GM19043 (cell line): Measurements from ENCODE around the gene FAM117A.
A peak's percentile ranks its signal among the peaks of the same experiment; 100 is the strongest.

ENCODE experiments used
- ATAC-seq: cut with Tn5 transposase; IDR thresholded peaks from one replicate; pipeline ENCODE4 v1.9.1; 2021; ENCODE audit warnings: low read depth; ENCODE audit not compliant: unreplicated experiment

Gene FAM117A, protein sequence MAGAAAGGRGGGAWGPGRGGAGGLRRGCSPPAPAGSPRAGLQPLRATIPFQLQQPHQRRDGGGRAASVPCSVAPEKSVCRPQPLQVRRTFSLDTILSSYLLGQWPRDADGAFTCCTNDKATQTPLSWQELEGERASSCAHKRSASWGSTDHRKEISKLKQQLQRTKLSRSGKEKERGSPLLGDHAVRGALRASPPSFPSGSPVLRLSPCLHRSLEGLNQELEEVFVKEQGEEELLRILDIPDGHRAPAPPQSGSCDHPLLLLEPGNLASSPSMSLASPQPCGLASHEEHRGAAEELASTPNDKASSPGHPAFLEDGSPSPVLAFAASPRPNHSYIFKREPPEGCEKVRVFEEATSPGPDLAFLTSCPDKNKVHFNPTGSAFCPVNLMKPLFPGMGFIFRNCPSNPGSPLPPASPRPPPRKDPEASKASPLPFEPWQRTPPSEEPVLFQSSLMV

DNA sequence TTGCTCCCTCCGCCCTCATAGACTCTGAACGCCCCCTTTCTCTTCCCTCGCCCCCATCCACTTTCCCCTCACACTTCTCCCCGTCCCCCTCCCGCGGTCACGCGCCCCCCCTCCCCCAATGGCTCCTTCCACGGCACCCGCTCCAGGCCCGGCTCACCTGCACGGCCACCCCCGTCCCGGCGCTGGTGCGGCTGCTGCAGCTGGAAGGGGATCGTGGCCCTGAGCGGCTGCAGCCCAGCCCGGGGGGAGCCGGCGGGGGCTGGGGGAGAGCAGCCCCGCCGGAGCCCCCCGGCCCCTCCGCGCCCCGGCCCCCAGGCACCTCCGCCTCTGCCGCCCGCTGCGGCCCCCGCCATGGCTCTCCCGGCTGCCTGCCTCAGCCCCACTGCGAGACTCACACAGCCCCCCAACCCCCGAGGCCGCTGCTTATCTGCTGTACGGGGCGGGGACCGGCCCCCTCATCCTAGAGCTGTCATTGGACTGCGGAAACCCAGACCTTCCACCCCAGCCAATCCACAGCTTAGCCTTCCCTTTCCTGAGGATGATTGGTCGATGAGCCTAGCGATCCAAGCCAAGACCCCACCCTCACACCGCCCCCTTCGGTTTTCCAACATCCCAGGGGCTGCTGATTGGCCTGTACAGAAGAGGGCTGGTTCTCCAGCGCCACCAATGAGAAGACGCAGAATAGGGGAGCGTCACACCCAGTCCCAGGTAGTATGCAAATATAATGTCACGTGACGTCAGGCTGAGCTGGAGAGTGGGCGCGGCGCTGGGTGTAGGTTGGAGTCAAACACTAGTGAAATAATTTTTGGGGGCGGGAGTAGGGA lies at the start of gene FAM117A:
Gene FAM117A (minus strand): TSS at position 397 of the 824 bp plus-strand sequence. CDS start 44 bp downstream, at position 353.
- peak; percentile 92 for ATAC-seq

DNA sequence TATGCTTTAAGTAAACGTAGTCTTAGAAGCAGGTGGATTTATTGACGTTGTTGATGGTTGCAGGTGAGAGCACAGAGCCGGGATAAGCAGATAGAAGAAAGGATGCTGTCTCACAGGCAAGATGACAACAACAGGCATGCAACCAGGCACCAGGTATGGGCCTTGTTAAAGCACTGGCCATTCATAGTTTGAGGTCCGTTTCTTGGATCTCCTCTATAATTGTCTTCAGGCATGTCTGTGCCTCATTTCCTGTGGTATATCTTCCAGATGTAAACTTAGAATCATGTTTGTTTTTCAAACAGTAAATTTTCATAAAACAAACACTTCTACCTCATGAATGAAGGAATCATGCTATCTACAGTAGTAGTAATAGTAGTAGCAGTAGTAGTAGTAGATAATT lies 45.1 kb upstream of the FAM117A start:
- no peak for ATAC-seq

DNA sequence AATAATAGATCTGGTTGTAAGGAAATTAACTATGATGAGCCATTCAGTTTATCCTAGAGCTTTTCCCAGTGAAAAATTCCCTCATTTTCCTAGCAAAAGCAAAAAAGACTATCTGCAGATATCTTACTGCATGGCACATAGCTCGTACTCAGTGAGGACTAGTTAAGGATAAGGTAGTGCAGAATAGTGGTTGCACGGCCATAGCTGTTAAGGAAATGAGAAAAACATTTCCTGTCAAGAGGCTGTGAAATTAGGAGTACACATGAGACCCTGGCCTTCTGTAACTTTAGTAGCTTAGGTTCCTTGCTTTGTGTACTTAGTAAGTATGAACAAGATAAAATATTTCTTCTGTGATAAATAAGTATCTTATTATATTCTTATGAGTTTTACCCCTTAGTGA lies 34.8 kb upstream of the FAM117A start:
- no peak for ATAC-seq

DNA sequence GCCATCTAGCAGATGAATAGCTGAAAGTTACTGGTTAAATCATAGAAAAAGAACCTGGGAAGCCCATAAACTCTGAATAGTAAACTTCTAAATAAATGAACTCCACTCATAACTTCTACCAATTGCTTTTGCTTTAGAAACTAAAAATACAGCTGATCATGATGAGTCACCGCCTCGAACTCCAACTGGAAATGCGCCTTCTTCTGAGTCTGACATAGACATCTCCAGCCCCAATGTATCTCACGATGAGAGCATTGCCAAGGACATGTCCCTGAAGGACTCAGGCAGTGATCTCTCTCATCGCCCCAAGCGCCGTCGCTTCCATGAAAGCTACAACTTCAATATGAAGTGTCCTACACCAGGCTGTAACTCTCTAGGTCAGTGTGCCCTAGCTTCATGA lies 34.3 kb upstream of the FAM117A start:
- no peak for ATAC-seq

DNA sequence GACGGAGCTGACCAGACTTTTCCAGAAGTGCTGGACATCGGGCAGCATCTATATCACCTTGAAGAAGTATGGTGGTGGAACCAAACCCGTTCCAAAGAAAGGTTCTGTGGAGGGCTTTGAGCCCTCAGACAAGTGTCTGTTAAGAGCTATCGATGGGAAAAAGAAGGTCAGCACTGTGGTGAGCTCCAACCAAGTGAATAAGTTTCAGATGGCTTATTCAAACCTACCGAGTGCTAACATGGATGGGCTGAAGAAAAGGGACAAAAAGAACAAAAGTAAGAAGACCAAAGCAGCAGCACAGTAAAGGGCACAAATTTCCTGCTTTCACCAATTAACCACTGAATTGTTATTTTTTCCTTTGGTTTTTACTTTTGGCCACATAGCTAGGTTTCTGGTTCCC lies 31.4 kb upstream of the FAM117A start:
- ATAC-seq, result no peak

DNA sequence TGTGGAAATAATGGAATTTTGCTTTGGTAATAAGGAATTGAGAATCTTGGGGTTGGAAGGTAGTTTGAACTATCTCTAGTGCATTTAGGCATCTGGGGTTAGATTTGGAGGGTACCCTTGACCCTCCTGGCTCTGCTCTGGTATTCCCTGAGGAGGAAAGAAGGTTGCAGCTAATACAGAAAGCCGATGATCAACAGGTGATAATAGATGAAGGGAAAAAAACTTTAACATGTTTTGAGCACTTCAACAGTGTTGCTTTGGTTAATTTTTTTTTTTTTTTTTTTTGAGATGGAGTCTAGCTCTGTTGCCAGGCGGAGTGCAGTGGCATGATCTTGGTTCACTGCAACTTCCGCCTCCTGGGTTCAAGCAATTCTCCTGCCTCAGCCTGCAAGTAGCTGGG lies 29.4 kb upstream of the FAM117A start:
- ATAC-seq, result no peak

DNA sequence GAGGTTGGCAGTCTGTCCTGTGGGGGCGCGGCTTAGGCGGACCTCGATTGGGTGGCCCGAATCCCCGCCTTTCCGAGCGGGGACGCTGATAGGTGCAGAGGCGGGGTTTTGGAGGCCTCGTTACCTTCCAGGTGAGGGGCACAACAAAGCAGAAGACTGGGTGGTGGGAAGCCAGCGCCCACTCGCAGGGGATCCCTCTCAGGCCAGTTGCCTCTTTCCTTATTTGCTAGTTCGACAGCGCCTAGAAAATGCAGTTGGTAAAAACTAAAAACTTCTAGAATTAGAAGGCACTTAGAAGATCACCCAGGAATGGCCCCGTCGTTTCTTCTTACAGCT lies 25.3 kb upstream of the FAM117A start:
- ATAC-seq, result no peak

DNA sequence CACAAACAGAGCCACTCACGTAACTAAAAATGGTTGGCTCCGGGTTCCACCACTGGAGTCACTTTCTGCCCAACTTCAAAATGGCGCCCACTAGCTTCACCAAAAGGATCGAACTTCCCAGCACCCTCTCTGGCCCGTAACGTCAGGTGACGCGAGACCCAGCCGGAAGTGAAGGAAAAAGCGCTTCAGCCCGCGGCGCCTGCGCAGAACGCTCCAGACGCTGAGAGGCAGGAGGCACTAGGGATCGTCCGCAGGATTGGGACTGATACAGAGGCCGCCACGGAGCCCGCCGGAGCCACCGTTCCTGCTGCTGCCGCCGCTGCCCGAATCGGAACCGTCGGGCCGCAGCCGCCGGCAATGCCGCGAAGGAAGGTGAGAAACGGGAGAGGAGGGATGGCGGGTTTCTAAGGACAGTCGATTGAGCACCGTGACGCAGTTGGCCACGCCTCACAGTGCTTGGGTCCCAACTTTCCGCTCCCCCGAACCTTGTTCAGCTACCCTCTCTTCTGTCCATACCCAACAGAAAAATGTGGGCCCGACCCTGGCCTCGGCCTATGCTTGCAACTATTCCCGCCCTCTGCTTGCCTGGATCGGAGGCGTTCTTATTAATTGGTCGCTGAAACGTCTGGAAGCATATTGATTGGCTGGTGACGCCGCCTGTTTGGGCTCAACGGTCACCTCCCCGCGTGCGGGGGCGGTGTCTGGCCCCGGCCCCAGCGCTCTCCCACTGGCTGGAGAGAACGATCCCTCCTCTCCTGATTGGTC lies 24.7 kb upstream of the FAM117A start, which contains the start of gene KAT7:
Gene KAT7 (plus strand): TSS at position 204 of the 765 bp plus-strand sequence. CDS start 154 bp downstream, at position 358.
- peak; percentile 88 for ATAC-seq

DNA sequence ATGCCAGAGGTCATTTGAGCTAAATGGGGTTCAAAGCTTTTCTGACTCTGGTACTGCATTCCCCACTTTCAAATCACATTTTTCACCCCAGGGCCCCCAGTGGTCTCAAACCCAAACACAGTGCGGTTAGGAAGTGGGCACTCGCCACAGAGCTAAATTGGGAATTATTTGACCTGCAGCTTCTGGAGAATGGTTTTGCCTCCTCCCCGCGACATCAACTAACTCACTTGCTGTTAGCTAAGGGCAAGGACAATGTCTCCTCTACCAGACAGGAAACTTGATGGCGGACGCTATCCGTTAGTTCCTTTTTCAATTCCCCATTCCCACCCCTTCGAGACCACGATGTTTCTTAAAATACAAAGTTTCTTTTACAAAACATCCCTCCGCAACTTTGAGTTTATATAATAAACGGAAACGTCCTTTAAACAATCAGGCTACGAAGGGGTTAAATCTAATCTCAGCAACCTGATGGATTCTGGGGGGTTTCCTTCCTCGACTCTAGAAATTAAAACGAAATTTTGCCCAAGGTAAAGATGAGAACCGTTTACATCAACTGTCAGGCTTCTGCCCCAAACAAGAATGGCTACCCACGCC lies 24.1 kb upstream of the FAM117A start:
- no peak for ATAC-seq

DNA sequence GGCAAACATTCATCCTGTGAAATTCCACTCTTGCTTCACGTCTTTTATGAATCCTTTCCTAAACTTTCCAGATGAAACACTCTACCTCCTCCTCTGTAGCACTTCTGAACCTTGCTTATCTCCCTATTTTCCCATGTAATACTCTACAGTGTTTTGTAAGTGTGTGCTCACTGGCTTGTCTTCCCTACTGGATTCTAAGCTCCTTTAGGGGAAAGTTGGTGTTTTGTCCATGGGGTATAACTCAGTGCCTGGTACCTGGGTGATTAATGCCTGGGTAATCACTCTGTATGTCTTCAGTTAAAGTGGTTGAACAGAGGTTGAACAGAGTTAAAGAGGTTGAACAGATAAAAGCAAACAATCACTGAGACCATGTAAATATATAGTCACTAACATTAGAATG lies 20.7 kb upstream of the FAM117A start:
- no peak for ATAC-seq

DNA sequence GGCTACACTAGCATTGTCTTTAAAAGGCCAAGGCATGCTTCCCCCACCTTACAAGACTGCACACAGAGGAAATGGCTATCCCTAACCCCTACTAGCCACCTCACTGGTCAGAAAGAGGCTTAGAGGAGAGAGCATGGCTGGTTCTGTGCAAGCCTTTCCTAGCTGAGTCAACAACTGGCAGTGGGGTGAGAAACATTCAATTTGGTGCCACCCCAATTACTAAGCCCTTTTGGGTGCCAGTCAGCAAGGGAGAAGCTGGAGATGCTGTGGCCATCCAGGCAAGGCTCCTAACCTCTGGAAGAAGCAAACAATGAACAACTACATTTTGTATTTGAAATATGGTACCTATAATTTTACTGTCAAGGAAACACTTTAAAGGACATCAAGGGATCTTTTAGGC lies 19.9 kb upstream of the FAM117A start:
- ATAC-seq, result no peak

DNA sequence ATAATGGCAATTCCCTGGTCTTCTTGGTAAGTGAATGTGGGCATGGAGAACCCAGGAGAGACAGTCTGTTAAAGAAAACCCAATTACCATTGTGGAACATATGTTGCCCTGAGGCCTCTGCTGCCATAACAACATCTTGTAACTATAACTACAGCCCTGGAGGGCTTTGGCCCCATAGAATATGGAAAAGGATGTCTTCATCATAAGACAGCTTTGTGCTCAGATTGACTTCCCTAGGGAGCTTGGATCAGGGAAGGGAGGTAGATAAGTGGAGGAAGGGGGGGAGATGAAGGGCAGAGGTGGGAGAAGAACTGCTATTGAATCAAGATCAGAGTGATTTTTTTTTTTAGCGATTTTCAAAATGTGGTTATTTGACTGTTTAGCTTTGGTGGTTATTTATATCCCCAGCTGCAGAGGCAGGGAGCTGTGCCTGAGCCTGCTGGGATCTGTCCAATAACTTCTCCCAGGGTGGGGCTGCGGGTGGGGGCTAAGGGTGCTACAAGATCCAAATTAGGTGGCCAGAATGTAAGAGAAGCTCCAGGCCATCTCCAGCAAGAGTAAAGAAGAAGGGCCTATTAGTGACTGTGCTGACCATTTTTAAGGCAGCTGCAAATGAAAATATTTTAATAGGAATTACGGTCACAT lies 19.3 kb upstream of the FAM117A start:
- no peak for ATAC-seq

DNA sequence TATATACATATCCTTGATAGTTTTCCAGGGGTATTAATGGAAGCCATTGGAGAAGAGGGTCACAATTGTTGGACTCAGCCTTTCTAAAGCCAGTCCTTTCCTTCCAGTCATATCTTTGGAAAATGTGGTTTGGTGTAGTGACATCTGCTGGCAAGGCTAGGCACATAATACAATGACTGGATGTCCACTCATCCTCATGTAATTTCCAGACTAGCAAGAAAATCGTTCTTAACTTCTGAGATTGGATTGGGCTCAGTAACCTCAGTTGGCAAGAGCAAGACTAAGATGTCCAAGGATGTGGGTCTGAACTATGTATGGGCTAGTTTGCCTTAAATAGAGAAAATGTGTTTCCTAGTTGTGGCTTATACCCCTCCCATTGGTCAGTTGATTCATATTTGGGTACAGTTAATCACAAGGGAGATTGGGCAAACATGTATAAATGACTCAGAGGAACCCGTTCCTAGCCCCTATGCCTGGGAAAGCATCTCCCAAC lies 15.9 kb upstream of the FAM117A start:
- no peak for ATAC-seq

DNA sequence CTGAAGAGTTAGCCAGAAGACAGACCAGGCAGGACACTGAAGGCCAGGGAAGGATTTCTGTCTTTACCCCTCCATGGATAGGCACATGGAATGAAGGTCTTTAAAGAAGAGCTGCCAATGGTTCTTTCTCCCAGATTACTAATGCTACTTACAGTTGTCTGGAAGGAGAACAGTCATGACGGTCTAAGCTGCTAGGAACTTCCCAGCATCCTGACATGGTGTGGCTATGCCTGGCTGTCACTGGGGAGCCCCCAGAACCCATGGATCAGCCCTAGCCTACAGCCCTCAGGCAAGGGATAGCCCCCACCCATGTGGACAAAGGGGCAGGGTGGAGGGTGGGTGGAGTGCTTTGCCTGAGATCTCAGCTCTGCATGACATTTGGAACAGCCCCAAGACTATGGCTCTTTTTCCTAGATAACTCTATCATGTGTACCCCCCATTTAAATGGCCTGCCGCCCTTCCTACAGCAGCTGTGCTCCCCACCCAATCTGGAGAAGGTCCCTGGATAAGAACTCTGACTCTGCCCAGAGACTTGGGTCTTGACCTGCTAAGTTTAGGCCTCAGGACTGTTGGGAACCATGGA lies 15.3 kb upstream of the FAM117A start:
- ATAC-seq, result no peak

DNA sequence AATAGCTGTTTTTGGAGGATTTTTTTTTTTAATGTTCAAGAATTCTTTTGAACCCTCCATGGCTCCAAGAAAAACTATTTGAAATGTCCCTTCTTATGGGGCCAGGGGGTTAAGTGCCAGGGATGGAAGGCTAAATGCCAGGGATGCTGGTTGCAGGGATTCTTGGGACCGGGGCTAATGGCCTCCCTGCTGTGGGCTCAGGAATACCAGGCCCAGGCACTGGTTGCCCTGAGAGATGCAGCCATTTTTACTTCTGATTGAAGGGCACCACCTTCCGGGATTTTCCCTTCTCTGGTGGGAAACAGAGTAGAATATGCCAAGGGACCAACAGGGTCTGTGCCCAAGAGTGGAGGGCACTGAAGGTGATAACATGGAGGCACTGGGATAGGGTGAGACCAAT lies 13.6 kb upstream of the FAM117A start:
- no peak for ATAC-seq

DNA sequence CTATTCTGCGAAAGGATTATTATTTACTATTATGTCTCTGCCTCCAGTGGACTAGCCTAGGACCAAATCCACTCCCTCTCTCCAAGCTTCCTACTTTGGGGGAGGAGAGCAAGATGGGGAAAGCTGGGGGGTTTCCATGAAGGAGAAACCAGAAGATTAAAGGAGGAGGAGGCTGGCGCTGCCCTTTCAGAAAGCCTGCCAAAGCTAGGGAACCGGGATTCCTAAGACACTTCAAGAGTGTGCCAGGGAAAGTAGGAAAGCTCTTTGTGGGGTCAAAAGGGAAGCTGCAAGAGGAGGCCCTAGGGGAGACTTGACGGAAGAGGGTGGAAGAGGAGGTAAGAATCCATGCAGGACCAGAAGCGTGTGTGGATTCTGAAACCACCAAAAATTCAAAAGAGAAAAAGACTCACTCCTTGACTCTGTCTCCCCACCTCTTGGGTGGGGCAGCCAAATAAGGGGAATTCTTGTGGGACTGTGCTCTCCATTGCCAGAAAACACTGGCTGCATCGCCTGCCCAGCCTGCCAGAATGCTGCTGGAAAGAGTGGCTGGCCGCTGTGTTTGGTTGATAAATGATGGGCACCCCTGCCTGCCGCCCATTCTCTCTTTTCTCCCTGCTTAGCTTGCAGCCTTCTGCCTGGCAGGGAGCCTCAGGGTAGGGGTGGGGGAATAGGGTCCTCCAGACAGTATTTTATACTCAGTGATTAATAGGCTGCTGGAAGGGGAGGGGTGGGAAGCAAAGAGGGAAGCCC lies 12.8 kb upstream of the FAM117A start:
- ATAC-seq, result no peak

DNA sequence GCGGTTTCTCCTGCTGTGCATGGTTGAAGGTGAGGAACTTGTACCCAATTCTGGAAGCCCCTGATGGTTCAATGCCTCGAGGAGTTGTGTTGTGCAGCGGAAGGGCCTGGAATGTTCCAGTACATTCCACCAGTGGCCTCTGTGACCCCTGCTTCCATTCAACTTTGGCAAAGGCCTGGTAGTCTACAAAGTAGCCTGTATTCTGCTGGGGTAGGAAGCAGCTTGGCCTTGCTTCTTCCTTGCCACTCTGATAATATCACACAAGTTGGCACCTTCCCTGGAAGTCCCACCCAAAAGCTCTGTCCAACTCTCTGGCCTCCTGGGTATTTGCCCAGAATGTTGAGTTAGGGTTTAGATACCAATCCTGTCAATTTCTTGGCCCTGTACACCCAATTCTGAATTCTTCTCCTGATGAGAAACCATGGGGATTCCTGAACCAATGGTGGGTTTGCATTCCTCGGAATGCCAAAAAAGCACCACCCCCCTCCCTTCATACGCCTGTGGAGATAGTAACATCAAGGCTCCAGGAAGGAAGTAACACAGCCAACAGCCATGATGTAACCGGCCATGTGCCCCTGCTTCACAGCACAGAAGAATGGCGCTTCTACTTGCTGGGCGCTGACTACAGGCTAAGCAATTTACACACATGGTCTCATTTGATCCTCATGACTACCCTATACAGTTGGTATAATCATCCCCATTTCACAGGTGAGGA lies 11.8 kb upstream of the FAM117A start:
- no peak for ATAC-seq

DNA sequence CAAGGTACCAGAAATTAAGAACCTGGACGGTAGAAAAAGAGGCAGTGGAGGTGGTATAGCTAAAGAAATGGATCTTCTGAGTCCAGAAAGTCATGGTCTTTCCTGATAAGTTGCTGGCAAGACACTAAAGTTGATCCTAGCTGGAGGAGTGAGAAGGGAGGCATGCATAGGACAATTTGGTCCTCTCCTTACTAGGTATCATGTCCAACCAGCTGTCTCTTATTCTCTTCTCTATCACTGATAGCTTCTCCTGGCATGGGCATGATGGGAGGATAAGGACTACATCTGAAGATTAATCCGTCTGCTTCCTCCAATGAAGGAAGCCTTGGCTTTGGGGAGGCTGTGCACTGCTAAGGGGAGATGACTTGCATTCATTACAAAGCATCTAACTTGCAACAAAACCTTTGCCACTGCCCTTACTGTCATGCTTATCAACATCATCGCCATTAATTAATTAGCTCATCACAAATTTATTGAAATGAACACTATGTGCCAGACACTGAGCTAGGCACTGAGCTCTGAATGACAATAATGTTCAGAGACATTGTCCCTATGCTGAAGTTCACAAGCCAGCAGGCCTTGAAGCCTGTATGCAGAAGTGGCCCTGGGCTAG lies 3.1 kb upstream of the FAM117A start:
- no peak for ATAC-seq
